Subcutaneous preadipocyte (primary cell): ENCODE data around the gene AKR1E2. TPM values are rescaled to one million over a fixed set of nuclear protein-coding genes. Genes with fewer than 3 reads are reported as not detected.

Experiments
- total RNA-seq: library from RNA; depleted of rRNA; stranded (reverse); fragments of >200 nt; gene quantifications from 2 replicates; pipeline ENCODE4 v1.2.3, GENCODE V29; 2012

AKR1E2 gene
- 5.7 and 14.7 TPM in 2 replicates for total RNA-seq

GRCh38 chr10:4825868-4826791, at the start of gene AKR1E2:
TSS of gene AKR1E2 (plus strand) at chr10:4826207. CDS start at chr10:4826325, 118 bp downstream.

Other genes starting within 250 kb of the AKR1E2 start
- gene AKR1C1, start 137.2 kb downstream of the AKR1E2 start, total RNA-seq: 216 and 715 TPM in 2 replicates
- gene AKR1C2, start 177.7 kb downstream of the AKR1E2 start, total RNA-seq: 93.0 and 97.0 TPM in 2 replicates